ENCODE results near the gene PNMT.

PNMT gene, protein sequence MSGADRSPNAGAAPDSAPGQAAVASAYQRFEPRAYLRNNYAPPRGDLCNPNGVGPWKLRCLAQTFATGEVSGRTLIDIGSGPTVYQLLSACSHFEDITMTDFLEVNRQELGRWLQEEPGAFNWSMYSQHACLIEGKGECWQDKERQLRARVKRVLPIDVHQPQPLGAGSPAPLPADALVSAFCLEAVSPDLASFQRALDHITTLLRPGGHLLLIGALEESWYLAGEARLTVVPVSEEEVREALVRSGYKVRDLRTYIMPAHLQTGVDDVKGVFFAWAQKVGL

DNA sequence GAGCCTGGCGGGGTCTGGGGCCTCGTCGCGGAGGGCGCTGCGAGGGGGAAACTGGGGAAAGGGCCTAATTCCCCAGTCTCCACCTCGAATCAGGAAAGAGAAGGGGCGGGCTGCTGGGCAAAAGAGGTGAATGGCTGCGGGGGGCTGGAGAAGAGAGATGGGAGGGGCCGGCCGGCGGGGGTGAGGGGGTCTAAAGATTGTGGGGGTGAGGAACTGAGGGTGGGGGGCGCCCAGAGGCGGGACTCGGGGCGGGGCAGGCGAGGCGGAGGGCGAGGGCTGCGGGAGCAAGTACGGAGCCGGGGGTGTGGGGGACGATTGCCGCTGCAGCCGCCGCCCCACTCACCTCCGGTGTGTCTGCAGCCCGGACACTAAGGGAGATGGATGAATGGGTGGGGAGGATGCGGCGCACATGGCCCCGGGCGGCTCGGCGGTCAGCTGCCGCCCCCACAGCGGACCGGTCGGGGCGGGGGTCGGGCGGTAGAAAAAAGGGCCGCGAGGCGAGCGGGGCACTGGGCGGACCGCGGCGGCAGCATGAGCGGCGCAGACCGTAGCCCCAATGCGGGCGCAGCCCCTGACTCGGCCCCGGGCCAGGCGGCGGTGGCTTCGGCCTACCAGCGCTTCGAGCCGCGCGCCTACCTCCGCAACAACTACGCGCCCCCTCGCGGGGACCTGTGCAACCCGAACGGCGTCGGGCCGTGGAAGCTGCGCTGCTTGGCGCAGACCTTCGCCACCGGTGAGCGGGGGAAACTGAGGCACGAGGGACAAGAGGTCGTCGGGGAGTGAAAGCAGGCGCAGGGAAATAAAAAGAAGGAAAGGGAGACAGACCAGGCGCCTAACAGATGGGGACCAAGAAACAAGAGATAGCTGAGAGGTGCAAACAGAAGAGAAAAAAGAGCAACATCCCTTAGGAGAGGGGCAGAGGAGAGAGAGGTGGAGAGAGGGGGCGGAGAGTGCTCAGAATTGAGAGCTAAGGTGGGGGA is at the start of gene PNMT:
Gene PNMT (plus strand): TSS at position 509 of the 980 bp plus-strand sequence. CDS start 23 bp downstream, at position 532.
- ATAC-seq, result peak; percentile 76 to 79

GRCh38 chr17:39618956-39619785 is 49.1 kb upstream of the PNMT start:
- no peak for ATAC-seq

DNA sequence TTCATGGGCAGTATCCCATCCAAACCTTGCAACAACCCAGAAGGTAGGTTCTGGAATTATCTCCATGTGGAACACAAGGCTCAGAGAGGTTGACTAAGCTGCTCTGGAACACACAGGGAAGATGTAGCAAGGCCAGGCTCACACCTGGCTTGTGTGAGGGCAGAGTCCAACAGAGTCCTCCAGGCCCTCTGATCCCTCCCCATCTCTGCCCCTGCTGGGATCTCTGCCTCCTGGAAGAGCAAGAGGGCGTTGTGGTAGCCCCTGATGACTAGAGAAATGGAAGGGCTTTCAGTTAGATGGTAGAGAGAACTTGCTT is 48.5 kb upstream of the PNMT start:
- no peak for ATAC-seq

DNA sequence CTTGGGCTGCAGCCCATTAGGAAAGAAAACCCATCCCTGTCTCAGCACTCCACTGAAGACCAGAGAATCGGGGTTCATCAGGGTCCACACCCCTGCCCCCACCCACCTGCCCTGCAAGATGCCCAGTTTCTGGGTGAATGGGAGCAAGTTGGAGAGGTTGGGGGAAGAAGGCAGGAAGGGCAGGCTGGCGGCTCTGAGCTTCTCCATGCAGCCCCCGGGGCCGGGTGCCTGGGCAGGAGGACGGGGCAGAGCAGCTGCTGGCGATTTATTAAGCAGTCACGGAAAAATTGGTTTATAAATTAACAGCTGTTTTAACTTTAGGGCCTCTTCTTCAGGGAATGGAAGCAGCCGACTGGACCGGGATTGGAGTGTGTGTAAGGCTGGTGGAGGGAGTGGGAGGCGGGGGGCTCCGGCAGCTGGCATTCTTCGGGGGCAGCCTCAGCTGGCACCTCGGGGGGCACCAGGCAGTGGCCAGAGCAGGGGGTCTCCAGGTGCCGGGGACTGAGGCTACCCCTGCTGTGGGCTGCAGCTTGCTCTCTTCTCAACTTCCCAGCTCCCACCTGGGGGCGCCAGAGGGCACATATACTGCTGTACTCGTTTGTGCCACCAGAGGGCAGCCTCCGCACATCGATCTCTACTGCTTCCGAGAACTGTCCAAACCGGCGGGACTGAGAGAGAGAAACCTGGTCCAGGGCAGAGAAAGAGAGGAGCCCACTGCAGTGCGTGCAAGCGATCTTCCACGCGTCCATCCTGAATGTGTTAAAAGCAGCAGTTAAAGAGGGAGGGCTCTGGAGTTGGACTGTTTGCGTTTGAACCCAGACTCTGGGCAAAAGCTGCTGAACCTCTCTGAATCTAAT is 46.5 kb upstream of the PNMT start:
- ATAC-seq, result peak; percentile 52 to 69

DNA sequence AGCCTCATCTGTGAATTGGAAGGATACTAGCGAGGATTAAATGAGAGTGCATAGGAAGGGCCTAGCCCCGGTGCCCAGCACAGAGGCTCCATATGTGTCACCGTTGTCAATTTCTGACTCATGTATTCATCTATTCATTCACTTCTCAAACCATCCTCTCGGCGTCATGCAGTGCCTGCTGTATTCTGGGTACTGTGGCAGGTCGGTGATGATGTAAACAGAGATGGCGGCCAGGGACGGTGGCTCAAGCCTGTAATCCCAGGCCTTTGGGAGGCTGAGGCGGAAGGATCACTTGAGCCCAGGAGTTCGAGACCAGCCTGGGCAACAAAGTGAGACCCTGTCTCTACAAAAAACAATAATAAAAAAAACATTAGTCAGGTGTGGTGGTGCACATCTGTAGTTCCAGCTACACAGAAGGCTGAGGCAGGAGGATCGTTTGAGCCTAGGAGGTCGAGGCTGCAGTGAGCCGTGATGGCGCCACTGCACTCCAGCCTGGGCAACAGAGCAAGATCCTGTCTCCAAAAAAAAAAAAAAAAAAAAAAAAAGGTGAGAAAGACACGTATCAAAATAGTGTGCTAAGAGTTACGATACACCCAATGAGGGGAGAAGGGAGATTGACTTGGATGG is 45.8 kb upstream of the PNMT start:
- peak; percentile 89 to 93 for ATAC-seq

DNA sequence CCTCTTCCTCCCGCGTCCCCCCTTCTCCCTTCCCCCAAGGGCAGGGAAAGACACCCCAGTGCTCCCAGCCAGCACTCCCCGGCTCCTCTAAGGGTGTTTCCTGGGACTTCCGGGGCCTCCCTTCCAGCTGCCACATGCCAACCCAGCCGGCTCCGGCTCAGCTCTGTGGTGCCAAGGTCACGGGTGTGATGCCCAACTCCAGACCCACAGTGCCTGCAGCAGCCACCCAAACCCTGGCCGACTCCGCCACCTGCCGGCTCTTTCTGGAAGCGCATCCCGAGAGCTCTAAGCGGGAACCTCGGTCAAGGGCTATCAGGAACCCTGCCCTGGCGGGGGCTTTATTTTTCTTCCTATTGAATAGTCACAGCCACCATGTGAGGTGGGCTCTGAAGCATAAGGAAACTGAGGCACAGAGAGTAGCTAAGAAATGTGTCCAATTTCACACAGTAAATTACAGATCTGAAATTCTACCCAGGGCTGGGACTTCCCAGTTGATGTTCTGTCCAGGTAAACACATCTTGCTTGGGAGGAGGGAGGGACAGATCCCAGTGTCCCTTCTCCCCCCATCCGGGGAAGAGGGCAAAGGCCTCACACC is 44.8 kb upstream of the PNMT start:
- peak; percentile 37 to 40 for ATAC-seq

GRCh38 chr17:39624313-39624712 is 43.9 kb upstream of the PNMT start:
- ATAC-seq, result no peak

DNA sequence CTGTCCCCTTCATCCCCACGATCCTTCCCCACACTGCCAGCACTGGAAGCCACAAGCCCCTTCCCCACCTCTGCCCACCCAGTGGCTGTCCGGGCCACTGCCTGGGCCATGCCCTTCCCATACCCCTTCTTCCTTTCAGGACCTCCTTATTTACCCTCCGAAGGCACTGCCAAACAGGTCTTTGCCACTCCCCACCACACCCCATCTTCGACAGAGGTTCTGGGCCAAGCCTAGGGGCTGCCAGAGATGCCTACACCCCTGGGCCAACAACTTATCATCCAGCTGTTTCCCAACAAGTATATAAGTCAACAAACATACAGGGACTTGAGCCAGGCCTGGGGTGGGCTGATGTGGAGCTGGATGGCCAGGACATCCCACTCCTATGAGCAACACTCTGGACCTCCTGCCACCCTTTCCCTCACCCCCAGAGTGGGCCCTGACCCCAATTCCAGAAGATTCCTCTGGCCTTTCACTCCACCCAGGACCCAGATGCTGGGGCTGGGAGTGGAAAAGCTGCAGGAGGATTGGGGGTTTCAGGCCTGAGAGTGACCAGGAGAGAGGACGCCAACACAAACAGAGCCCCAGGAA is 43.0 kb upstream of the PNMT start:
- no peak for ATAC-seq

DNA sequence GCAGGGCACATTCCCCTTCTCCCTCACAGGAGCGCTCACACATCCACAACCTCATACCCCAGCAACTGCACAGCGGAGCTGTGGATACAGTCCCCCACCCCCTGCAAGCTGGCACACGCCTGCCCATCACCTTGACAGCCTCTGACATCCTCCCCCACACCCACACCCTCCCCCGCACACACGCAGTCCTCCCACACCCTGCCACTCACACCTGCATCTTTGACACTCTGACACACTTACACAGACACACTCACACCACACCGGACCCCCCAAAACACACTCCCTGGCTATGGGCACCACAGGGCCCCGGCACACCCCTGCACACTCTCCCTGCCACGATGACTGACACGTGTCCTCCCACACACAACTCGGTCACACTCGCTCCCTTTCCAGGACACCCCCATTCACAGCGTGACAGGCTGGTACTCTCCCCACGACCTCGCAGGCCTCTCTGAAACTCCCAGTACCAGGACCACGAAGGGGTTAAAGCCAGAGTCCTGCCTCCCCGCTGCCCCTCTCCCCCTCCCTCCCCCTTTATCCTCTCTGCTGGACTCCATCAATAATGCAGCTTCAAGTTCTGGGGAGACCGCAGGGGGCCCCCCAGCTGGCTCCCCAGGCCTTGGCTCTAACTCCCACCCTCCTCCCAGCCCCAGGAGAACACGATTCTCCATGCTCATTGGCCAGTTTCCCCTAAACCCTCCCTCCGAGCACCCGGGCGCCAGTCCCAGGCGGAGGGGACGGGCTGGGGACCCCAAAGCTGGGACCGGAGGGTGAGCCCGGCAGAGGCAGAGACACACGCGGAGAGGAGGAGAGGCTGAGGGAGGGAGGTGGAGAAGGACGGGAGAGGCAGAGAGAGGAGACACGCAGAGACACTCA is 41.8 kb upstream of the PNMT start, which contains the start of gene PPP1R1B:
Gene PPP1R1B (plus strand): TSS at position 782 of the 876 bp plus-strand sequence. CDS start 441 bp downstream, outside the sequence.
- no peak for ATAC-seq

DNA sequence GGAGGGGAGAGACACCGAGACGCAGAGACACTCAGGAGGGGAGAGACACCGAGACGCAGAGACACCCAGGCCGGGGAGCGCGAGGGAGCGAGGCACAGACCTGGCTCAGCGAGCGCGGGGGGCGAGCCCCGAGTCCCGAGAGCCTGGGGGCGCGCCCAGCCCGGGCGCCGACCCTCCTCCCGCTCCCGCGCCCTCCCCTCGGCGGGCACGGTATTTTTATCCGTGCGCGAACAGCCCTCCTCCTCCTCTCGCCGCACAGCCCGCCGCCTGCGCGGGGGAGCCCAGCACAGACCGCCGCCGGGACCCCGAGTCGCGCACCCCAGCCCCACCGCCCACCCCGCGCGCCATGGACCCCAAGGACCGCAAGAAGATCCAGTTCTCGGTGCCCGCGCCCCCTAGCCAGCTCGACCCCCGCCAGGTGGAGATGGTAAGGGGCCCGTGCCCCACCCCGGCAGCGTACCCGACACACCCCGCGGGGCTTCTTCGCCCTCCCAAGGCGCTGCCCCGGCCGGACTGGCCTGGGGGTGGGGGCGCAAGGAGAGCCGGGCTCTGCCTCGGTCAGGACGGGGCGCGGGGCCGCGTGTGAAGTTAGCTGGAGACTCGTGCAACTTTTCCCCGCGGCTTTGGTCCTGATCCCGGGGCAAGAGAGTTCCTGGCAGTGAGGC is 41.1 kb upstream of the PNMT start:
- no peak for ATAC-seq

GRCh38 chr17:39627712-39628516 is 40.3 kb upstream of the PNMT start:
- no peak for ATAC-seq

DNA sequence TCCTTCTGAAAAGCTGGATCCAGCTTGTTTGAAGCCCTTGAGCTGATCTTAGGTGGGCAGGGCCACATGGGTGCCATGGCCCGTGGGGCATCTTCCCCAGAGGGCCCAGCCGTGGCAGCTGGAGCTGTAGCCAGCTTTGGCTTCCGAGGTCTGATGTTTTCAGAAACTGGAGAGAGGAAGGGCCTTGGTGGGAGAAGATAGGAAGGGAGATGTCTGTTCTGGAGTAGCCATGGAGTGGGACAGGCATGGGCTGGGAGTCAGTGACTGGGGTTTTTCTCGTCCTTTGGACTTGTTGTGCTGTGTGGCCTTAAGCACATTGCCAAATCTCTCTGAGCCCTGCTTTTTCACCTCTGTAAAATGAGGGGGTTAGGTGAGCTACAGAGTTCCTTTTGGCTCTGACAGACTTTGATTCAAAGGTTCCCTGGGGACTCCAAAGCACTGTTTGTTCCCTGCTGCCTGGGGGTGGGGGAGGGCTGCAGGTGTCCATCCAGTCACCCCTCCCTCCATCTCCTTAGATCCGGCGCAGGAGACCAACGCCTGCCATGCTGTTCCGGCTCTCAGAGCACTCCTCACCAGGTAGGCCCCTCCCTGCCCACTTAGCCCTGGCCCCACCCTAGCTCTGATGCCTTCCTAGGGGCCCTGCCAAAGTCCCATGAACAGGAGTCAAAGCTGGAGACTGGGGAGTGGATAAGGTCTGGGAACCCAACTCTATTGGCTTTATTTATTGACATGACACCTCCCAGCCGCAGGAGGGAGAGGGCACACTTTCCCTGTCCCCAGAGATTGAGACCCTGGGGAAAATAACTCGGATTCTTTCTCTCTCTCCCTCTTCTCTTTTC is 39.4 kb upstream of the PNMT start:
- no peak for ATAC-seq

DNA sequence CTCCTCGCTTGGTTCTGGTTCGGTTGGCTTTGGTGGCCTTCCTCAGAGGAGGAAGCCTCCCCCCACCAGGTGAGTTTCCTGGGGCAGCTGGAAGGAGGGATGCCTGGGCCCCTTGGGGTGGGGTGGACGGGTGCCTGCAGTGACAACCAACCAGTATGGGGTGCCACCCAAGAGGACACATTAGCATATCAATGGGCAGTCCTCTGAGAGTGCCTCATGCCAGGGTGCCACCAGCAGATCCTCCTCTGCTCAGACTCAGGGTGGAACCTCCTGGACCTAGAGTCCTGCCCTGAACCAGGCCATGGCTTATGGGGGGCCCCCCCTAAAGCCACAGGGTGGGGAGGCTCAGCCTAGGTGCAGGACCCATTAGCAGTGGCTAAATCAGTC is 38.8 kb upstream of the PNMT start:
- no peak for ATAC-seq

DNA sequence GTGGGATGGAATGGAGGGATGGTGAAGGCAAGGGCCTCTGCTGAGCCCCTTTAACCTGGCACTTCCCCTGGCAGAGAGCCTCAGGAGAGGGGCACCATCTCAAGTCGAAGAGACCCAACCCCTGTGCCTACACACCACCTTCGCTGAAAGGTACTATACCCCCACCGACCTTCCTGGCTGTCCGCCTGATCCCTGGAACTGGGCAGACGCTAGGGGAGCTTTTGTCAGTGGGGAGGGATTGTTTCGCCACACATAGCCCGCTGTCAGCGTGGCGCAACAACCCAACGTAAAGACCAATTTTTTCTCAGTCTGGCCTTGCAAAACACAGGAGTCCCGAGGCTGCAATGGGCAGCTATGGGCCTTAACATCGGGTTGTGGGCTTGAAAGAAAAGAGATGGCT is 38.4 kb upstream of the PNMT start:
- ATAC-seq, result no peak

GRCh38 chr17:39631403-39631802 is 36.9 kb upstream of the PNMT start:
- ATAC-seq, result no peak

DNA sequence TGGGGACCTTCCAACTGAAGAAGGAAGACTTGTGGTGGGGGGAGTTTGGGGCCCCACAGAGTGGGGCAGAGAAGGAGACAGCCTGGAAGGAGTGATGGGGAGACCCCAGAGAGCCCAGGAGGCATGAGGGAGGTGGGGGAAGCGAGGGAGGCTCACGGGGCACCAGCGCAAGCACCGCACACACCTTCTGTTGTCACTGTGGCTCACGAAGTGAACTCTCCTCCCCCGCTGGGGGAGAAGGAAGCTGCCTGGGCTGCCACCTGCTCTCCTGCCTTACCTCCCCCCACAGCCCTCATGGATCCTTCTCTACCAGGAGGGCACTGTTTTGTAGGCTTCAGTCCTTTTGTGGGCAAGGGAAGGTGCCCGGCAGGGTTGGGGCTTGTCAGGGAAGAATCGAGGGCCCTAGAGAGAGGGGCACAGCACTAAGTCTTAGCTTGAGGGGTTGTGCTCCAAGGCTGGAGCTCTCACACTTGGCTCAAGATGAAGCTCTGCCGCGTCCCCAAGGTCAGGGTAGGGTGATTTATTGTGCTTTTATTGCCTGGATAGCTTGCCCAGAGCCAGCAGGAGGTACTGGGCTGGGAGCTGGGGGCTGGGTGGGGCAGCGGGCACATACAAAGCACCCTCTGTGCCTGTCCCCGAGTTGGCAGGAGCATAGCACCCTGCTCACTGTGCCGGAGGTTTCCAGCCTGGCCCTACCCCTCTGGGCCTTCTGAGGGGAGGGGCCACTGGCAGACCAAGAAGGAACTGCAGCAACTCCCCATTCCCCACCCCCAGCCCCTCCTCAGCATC is 35.9 kb upstream of the PNMT start:
- ATAC-seq, result no peak

All from activated CD4-positive, CD25-positive, alpha-beta regulatory T cell treated with anti-CD3 and anti-CD28 coated beads, Interleukin-2, amount 50 U/mL, for 24 hours (primary cell).